ENCODE results near the gene TMEM208.
A peak's percentile ranks its signal among the peaks of the same experiment; 100 is the strongest.

Gene TMEM208

DNA sequence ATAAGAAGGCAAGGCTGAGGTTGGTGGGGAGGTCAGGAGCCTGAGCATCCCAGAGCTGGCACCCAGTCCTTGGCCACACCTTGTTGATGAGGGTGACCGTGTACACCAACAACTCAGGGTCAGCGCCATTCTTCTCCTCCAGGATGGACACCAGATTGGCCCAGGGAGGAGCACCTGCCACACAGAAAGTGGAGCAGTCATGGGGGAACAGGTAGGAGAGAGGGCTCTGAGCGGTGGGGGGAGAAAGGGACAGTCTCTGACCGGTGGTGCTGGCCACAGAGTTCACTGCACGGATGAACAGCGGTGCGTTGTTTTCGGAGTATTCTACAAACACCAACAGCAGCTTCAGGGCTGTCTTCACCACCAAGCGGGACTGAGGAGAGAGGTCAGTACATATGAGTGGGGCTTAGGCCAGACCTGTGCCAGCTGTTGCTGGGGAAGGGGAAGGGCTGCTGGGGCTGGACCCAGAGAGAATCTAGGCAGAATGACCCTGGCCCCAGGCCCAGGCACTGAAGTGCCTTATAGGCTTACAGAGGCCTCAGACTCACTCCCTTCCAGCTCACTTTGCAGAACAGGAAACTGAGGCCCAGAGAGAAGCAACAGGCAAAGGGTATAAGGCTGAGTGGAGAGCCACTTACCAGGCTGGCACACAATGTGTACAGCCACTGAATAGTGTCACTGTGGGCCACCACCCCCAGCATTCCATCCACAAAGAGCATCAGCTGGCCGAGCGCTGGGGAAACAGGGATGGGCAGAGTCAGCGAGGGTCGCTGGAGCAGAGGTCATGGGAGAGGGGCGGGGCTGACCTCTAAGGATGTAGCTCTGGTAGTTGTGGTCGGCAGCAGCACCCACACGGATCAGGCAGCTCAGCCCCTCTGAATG is 10.7 kb downstream of the TMEM208 start:
- DNase-seq (ENCODE audit: low read depth), result no peak

DNA sequence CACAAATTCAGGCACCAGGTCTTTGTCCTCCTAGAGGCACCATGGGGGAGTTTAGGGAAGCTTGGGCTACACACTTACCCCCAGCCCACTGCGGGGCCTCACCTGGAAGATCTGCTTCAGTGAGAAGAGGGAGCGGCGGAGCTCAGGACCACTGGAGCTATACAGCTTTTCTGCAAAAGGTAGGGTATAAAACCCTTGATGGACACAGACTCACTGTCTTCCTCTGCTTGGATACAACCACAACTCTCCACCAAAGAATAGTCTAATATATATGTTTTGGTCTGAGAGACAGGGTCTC is 11.3 kb downstream of the TMEM208 start:
- DNase-seq (ENCODE audit: low read depth), result no peak

DNA sequence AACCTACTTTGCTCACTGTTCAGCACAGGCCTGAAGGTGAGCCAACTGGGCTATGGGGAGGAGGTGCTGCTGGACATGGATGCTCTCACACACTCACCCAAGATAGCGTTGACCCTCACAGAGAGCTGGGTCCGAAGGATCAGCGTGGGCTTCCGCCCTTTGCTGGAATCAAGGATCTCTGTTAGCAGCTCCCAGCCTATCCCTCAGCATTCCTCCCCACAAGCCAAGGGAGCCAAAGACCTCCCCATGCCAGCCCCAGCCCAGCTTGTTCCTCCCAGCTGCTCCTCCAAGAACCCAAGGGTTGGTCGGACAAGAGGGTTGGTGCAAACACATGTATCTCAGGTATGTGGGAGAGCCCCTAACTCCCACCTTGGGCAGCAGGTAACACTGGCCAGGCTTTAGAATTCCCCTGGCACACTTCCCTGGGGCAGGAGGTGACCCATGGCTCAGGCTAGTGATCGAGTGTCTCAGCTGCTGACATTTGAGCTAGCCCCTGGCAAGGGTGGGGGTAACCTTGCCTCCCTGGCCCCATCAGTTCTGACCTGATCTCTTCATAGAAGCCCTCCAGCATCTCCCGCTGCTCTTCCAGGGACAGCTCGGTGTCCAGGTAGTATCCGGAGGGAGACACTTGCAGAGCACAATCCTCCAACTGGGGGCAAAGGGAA is 12.0 kb downstream of the TMEM208 start:
- DNase-seq (ENCODE audit: low read depth), result no peak

DNA sequence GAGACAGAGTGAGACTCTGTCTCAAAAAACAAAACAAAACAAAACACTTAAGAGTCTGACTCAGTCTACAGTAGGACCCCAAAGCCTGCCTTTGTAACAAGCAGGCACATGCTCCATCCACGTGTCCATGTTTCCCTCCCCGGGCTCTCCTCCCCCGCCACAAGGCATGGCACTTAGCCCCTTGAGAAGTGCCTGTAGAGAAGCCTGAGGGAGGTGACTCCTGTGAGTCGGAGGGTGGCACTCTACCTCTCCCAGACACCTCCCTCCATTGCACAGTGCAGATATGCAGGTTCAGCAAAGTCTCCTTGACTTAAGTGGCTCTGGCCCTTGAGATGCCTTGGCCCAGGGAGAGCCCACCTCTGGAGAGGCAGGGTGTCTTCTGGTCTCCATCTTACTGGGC is 13.6 kb downstream of the TMEM208 start:
- DNase-seq (ENCODE audit: low read depth), result no peak

DNA sequence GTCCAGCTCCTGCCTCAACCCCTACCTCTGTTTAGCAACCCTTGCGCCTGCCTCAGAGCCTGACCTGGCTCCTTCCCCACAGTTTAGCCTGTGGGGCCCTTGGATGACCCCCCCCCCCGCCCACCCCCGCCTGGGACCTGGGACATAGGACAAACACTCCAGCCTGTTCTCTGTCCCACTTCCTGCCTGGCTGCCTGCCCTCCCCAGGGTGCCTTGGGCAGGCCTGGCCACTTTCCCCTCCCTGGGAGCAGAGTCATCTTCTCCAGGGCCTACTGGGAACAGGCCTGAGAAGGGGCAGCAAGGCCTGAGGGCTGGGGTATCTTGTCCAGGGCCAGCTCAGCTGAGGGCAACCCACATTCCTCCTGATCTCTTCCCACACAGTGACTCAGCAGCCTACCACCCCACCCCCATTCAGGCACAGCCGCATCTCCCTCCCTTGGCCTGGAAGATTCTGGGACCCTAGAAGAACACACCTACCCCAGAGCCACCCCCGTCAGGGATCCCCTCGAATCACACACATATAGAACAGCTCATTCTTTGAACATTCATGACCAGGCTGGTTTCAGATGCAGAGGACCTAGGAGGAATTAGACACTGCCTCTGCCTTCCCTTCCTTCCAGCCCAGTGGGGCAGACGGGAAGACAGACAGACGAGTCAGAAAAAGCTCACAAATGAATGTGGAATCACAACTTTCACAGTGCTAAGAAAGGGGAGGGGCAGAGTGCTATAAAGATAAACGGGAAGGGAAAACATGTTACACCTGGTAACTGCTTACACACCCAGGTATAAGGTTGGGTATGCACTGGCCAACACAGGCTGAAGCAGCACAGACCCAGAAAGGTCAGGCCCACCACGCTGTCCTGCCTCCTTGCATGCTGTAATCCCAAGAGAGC is 14.3 kb downstream of the TMEM208 start:
- DNase-seq (ENCODE audit: low read depth), result peak; percentile 64

DNA sequence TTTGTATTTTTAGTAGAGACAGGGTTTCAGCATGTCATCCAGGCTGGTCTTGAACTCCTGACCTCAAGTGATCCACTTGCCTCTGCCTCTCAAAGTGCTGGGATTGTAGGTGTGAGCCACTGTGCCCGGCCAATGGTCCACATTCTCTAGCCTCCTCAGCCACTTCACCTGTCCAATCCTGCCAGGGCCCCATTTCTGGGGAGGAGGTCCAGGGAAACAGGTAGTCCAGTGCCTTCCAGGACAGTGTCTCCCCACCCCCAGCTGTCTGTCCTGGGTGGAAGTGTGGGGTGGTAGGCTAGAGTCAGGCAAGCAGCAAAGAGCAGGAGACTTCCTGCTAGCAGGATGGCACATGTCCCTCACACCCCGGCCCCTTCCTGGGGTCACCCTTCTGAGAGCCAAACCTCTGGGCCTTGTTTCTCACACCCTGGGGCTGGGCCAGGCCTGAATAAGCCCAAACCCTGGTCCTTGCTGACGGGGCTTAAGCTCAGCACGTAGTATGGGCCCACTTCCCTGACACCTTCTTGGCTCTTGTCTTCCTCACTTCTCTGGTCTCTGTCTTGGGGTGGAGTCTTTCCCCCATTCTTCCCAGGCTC is 15.3 kb downstream of the TMEM208 start:
- DNase-seq (ENCODE audit: low read depth), result no peak

DNA sequence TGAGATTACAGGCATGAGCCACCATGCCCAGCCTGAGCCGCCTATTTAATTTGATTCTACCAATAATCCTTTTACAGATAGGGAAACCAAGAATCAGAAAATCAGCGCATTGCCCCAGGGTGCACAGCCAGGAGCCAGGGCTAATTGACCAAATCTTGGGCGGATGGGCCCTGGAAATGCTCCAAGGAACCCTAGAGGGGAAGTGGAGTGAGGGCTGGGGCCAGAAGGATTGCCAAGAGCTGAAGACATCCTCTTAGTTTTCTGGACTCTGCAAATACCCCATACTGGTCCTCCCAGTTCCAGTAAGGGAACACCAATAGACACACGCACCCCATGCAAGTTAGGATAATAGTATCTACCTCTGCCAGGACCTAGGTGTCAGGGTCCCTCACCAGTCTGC is 16.6 kb downstream of the TMEM208 start:
- DNase-seq (ENCODE audit: low read depth), result no peak

GRCh38 chr16:67244387-67245185 is 17.7 kb downstream of the TMEM208 start:
- peak; percentile 88 for DNase-seq (ENCODE audit: low read depth)

- no peak for DNase-seq (ENCODE audit: low read depth)
These were observed 18.3 kb downstream of the TMEM208 start for GRCh38 chr16:67245186-67245585.

GRCh38 chr16:67245674-67246080 is 18.7 kb downstream of the TMEM208 start:
- DNase-seq (ENCODE audit: low read depth), result no peak

DNA sequence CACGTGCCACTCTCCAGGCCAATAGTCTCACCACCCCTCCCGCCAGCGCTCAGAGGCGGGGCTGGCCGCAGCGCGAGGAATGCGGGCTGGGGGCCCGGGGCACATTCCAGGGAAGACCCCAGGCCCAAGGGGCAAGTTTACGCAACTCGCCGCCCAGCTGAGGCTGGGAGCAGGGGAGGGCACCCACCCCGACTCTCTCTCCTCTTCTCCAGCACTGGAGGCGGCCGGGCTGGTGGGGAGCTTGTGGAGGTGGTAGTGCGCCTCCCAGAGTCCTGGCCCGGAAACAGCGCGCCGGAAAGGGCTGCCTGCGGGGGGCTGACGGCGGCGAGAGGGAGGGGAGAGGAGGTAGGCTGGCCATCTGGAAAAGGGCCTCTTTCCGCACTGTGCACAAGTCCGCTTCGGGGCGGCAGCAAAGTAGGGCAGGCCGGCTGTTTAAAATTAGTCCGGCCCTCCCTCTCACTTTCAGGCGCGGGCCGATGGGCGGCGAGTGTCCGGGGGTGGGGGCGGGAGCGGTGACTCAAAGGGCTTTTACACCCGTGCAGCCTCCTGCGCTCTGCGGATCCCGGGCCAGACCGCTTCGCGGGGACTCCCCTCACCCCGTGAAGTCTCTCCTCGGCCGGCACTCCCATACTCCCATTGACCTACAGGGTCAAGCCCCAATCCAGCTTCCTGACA is 19.3 kb downstream of the TMEM208 start:
- DNase-seq (ENCODE audit: low read depth), result no peak

- DNase-seq (ENCODE audit: low read depth), result no peak
These were observed 19.8 kb downstream of the TMEM208 start for GRCh38 chr16:67246756-67247191.

- DNase-seq (ENCODE audit: low read depth), result peak; percentile 80
These were observed 20.5 kb downstream of the TMEM208 start, which contains the start of gene FHOD1 for GRCh38 chr16:67247192-67248072. FHOD1 (minus strand) TSS chr16:67247481; CDS start chr16:67247410, 71 bp downstream.

DNA sequence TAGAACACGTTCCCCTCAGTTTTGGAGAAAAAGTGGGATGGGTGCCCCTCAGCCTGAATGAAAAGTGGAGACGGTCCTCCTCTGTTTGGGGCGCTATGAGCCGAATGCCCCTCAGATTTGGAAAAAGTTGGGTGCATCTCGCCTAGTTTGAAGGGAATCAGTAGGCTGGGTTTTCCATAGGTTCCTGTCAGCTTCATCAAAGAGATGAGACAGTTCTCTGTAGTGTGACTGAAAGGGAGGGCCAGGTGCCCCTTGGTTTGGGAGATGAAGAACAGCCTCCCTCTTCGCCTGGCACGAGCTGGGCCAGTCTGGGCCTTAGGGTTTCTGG is 21.1 kb downstream of the TMEM208 start:
- DNase-seq (ENCODE audit: low read depth), result no peak

DNA sequence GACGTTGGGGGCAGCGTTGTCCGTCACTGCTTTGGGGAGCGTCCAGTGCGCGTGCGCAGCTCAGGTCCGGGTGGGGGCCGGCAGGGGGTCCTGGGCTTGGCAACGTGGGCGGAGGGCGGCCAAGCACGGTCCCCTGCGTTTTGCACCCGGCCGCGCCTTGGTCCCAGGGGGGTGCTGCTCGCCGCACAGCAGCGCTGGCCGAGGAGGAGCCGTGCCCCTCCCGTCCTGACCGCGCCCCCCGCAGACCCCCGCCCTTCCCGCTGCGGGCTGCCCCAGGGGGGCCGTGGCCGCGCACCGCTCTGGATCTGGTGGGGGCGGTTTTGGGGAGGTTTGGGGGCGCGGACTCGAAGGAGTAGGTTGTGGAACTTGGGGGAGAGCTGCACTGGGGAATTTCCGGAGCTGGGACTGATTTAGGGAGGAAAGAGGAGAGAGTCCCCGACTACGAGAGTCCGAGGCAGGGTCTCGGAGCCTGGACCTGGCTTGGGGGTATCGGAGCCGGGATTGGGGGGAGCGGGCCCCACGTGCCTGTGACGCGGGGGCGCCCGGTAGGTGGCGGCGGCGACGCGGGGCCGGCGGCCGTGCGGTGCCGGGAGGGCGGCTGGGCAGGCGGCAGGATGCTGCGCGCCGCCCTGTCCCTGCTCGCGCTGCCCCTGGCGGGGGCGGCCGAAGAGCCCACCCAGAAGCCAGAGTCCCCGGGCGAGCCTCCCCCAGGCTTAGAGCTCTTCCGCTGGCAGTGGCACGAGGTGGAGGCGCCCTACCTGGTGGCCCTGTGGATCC is 21.7 kb downstream of the TMEM208 start, which contains the start of gene SLC9A5:
Gene SLC9A5 (plus strand): TSS at position 579 of the 777 bp plus-strand sequence. CDS start 36 bp downstream, at position 615.
- DNase-seq (ENCODE audit: low read depth), result no peak

GRCh38 chr16:67249178-67250044 is 22.5 kb downstream of the TMEM208 start:
- DNase-seq (ENCODE audit: low read depth), result no peak

DNA sequence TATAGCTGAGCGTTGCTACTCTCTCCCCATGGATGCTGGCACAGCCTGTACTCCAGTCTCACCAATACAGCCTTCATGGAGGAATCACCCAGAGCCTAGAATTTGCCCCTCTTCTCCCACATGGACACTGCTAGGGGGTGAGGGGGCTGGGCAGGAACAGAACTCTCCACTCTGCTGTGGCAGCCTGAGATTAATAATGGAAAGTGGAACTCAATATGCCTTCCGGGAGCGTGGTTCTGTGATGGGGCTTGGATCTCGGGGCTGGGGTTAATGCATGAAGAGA is 23.1 kb downstream of the TMEM208 start:
- DNase-seq (ENCODE audit: low read depth), result no peak

Data from HS-5 (cell line).